ENCODE data around the gene KRTAP10-3. TPM values are rescaled to one million over a fixed set of nuclear protein-coding genes. Genes with fewer than 3 reads are reported as not detected.
A peak's percentile ranks its signal among the peaks of the same experiment; 100 is the strongest.

KRTAP10-3 gene
- total RNA-seq, 6 experiments from 2014 or later: not detected

DNA sequence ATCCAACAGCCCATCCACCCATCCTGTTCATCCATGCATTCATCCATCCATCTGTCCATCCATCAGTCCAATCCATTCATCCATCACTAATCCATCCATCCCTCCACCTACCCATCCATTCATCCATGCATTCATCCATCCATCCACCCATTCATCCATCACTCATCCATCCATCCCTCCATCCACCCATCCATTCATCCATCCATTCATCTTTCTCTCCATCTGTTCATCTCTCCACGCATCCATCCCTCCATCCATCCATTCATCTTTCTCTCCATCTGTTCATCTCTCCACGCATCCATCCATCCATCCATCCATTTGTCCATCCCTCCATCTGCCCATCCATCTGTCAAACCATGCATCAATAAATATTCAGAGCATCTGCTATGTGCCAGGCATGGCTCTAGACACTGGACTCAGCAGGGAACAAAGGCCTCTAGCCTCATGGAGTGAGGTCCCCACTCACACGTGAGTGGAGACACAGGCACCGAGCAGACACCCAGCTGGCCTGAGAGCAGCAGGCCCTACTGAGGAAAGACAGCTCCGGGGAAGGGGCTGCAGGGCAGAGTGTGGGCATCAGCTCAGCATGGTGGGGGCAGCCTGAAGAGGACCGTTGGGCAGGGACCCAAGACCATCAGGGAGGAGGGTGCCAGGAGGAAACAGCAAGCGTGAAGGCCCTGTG lies 28.2 kb downstream of the KRTAP10-3 start:
- no peak for TF ChIP-seq POLR2A (IDR thresholded peaks at IDR 0.05)
- TF ChIP-seq, protein P1, sequence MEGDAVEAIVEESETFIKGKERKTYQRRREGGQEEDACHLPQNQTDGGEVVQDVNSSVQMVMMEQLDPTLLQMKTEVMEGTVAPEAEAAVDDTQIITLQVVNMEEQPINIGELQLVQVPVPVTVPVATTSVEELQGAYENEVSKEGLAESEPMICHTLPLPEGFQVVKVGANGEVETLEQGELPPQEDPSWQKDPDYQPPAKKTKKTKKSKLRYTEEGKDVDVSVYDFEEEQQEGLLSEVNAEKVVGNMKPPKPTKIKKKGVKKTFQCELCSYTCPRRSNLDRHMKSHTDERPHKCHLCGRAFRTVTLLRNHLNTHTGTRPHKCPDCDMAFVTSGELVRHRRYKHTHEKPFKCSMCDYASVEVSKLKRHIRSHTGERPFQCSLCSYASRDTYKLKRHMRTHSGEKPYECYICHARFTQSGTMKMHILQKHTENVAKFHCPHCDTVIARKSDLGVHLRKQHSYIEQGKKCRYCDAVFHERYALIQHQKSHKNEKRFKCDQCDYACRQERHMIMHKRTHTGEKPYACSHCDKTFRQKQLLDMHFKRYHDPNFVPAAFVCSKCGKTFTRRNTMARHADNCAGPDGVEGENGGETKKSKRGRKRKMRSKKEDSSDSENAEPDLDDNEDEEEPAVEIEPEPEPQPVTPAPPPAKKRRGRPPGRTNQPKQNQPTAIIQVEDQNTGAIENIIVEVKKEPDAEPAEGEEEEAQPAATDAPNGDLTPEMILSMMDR (IDR thresholded peaks at IDR 0.05): no peak
- WGBS (ENCODE audit: insufficient coverage, low coverage, low lambda C conversion rate, missing lambda C conversion rate): 76% methylated on average over 5 of the region's 7 CpGs
- Histone ChIP-seq H3K27ac (no peak overlapping the region), H3K27me3 (no peaks in the 10 kb centered on the region), H3K4me1 (no peaks in the 10 kb centered on the region), H3K9me3 (no peaks in the 10 kb centered on the region), H3K36me3 (no peaks in the 10 kb centered on the region), H3K4me3 (no peak overlapping the region)
- DNase-seq: peak in 1 of 3 donors; percentile 37
- no peak for ATAC-seq
- intact Hi-C loops (cut with DNase I): no loop called here

DNA sequence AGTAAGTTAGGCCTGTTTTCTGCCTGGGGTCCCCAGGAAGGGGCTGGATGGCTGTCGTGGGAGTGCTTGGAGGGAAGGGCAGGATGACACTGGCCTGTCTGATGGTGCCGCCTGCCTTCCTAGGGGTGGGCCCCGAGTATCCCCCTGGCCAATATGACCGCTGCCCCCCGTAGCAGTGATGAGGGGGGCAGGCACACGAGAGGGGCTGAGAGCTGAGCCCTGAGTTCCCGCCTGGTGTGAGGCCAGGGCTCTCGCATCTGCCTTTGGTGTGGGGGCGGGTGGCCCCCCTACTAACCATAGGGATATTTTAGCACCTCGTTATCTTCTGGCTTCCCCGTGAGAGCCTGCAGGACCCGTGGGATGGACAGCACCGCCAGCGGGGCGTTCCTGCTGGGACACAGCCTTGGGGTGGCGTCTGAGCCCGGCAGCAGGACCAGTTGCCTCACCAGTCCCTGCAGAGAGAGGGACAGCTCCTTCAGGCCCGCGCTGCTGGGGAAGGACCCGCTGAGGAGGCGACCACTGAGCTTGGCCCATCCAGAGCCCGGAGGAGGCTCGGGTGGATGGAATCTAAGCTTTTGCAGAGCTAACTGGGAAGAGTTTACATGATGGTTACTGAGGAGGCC lies 29.0 kb downstream of the KRTAP10-3 start:
- Histone ChIP-seq H3K9me3 (no peaks in the 10 kb centered on the region), H3K27me3 (no peaks in the 10 kb centered on the region), H3K36me3 (no peaks in the 10 kb centered on the region), H3K27ac (no peak overlapping the region), H3K4me1 (no peaks in the 10 kb centered on the region), H3K4me3 (no peak overlapping the region)
- TF ChIP-seq, protein P1 (IDR thresholded peaks at IDR 0.05): no peak
- no peak for TF ChIP-seq POLR2A (IDR thresholded peaks at IDR 0.05)
- WGBS (ENCODE audit: insufficient coverage, low coverage, low lambda C conversion rate, missing lambda C conversion rate): 8% methylated on average over 4 of the region's 23 CpGs
- no peak for ATAC-seq
- DNase-seq: peak in 2 of 3 donors; percentile 5 to 37
- intact Hi-C loops (cut with DNase I): no loop called here

DNA sequence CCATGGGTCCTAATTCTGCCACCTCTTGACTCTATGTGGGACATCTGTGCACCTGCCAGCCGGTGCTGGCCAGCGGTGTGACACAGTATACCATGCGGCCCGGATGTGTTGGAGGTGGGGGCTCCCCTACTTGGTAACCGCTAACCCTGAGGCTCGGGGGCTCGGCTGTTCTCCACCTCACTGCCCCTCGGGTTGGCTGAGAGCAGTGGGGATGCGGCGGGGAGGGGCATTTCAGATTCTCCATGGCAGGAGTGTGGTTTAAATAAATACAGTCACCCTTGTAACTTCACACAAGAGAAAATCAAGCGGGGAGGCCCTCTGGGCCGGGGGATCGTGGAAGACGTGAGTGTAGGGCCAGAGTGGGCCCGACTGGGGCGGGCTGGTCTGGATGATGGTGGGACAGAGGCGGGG lies 29.6 kb downstream of the KRTAP10-3 start:
- no CpG with 5 or more reads among the region's 17 CpGs for WGBS (ENCODE audit: insufficient coverage, low coverage, low lambda C conversion rate, missing lambda C conversion rate)
- no peaks in the 10 kb centered on the region for H3K9me3 ChIP-seq
- H3K36me3 ChIP-seq: no peaks in the 10 kb centered on the region
- H3K4me3 ChIP-seq: no peak overlapping the region
- intact Hi-C loops (cut with DNase I): no loop called here
- TF ChIP-seq, protein P1 (IDR thresholded peaks at IDR 0.05): no peak
- no peak for TF ChIP-seq POLR2A (IDR thresholded peaks at IDR 0.05)
- DNase-seq: peak in 2 of 3 donors; percentile 9 to 28
- no peak for ATAC-seq
- H3K27me3 ChIP-seq: no peaks in the 10 kb centered on the region
- H3K4me1 ChIP-seq: no peaks in the 10 kb centered on the region
- H3K27ac ChIP-seq: no peak overlapping the region

DNA sequence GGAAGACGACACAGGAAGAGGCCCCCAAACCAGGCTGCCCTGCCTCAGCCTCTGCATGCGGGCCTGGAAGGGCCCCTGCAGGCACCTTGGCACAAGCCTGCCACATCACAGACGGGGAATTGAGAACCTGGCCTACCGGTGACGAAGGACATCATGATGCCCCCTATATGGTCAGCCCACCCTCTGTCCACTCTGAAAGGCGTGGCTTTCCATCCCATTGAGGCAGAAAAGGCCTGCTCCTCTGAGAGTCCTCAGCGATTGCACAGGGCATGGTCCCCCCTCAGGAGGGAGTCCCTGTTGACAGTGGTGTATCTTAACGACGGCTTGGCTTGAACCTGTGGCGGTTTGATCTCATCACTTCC lies 30.0 kb downstream of the KRTAP10-3 start:
- Histone ChIP-seq H3K4me1 (no peaks in the 10 kb centered on the region), H3K36me3 (no peaks in the 10 kb centered on the region), H3K27me3 (no peaks in the 10 kb centered on the region), H3K27ac (no peak overlapping the region), H3K4me3 (no peak overlapping the region), H3K9me3 (no peaks in the 10 kb centered on the region)
- TF ChIP-seq, protein P1 (IDR thresholded peaks at IDR 0.05): no peak
- TF ChIP-seq POLR2A (IDR thresholded peaks at IDR 0.05): no peak
- DNase-seq: no peak
- ATAC-seq: no peak
- no CpG with 5 or more reads among the region's 10 CpGs for WGBS (ENCODE audit: insufficient coverage, low coverage, low lambda C conversion rate, missing lambda C conversion rate)
- intact Hi-C loops (cut with DNase I): no loop called here

Measured in right lobe of liver (tissue), 6 donors.